GM23248 (cell line): Measurements from ENCODE around the gene EIF4G3. TPM values are rescaled to one million over a fixed set of nuclear protein-coding genes. Genes with fewer than 3 reads are reported as not detected.
A peak's percentile ranks its signal among the peaks of the same experiment; 100 is the strongest.

ENCODE experiments used
- DNase-seq: peaks from one replicate; pipeline ENCODE4 v3.0.0-alpha.2; 2015
- H2AFZ ChIP-seq: fragments of 200-600 bp; sonication (generic); 2 replicates; pipeline ENCODE4 v1.6.1; 2016; ENCODE audit warnings: antibody characterized with exemption
- H3F3A ChIP-seq: fragments of 200-600 bp; sonication (generic); 2 replicates; pipeline ENCODE4 v1.6.1; 2016; ENCODE audit warnings: mild to moderate bottlenecking, antibody characterized with exemption, mixed run types; ENCODE audit not compliant: insufficient read depth
- H3K27ac ChIP-seq: fragments of 200-600 bp; sonication (generic); 2 replicates; pipeline ENCODE4 v1.5.1; 2016; ENCODE audit warnings: mild to moderate bottlenecking
- H3K27me3 ChIP-seq: fragments of 200-600 bp; sonication (generic); replicated peaks from 2 replicates; pipeline ENCODE4 v1.6.1; 2016; ENCODE audit warnings: mild to moderate bottlenecking; ENCODE audit not compliant: insufficient read depth
- H3K36me3 ChIP-seq: fragments of 200-600 bp; sonication (generic); 2 replicates; pipeline ENCODE4 v1.6.1; 2016; ENCODE audit warnings: low read depth, mild to moderate bottlenecking
- H3K4me1 ChIP-seq: fragments of 200-600 bp; sonication (generic); 2 replicates; pipeline ENCODE4 v1.6.1; 2016; ENCODE audit warnings: mild to moderate bottlenecking; ENCODE audit not compliant: insufficient read depth
- H3K4me2 ChIP-seq: fragments of 200-600 bp; sonication (generic); one replicate; pipeline ENCODE4 v1.6.1; 2016; ENCODE audit warnings: mild to moderate bottlenecking; ENCODE audit not compliant: unreplicated experiment
- H3K4me3 ChIP-seq: fragments of 200-600 bp; sonication (generic); 2 replicates; pipeline ENCODE4 v1.5.1; 2016; ENCODE audit warnings: mild to moderate bottlenecking
- H3K79me2 ChIP-seq: fragments of 200-600 bp; sonication (generic); 2 replicates; pipeline ENCODE4 v1.6.1; 2016; ENCODE audit warnings: mild to moderate bottlenecking; ENCODE audit not compliant: insufficient read depth
- H3K9ac ChIP-seq: fragments of 200-600 bp; sonication (generic); 2 replicates; pipeline ENCODE4 v1.6.1; 2016; ENCODE audit warnings: mild to moderate bottlenecking
- H3K9me2 ChIP-seq: fragments of 200-600 bp; sonication (generic); 2 replicates; pipeline ENCODE4 v1.6.1; 2016; ENCODE audit warnings: mixed run types, mild to moderate bottlenecking, moderate library complexity; ENCODE audit not compliant: insufficient read depth
- H3K9me3 ChIP-seq: fragments of 200-600 bp; sonication (generic); one replicate; pipeline ENCODE4 v1.6.1; 2017; ENCODE audit warnings: low read depth
- H4K20me1 ChIP-seq: fragments of 200-600 bp; sonication (generic); 2 replicates; pipeline ENCODE4 v1.6.0; 2016; ENCODE audit not compliant: insufficient read depth
- EZH2 ChIP-seq: fragments of 200-600 bp; sonication (generic); IDR thresholded peaks from 2 replicates; pipeline ENCODE4 v1.6.1; 2018; ENCODE audit warnings: antibody characterized with exemption, mild to moderate bottlenecking; ENCODE audit not compliant: insufficient read depth, poor library complexity, severe bottlenecking
- EZH2phosphoT487 ChIP-seq: fragments of 200-600 bp; sonication (generic); IDR thresholded peaks from 2 replicates; pipeline ENCODE4 v1.6.1; 2018; ENCODE audit warnings: antibody characterized with exemption, moderate library complexity, mild to moderate bottlenecking, low read depth; ENCODE audit not compliant: insufficient read depth
- WGBS, 2 experiments: methylation state at CpG; one replicate each; pipeline ENCODE4 v1.1.6; 2015 to 2017; ENCODE audit warnings: low lambda C conversion rate in 2 of 2, low coverage in 1 of 2; ENCODE audit errors: missing lambda C conversion rate in 2 of 2; 5-methylcytosine and 5-hydroxymethylcytosine counted together
- in situ Hi-C: fragments of 300-500 bp; cut with MboI; formaldehyde crosslinking; loops from 2 replicates; pipeline ENCODE4 v1.15.0; 2020
- polyA plus RNA-seq: library from polyadenylated mRNA; unstranded; fragments of >200 nt; fragmentation: Nextera tagmentation; extraction: Ambion mirVana; gene quantifications from 2 replicates; pipeline ENCODE4 v1.2.1, GENCODE V29; 2016
- total RNA-seq: library from RNA; depleted of rRNA; stranded (reverse); fragments of >200 nt; shearing (Covaris generic); gene quantifications from 2 replicates; pipeline ENCODE4 v1.2.3, GENCODE V29; 2014

The EIF4G3 gene
- total and polyA plus RNA-seq, 2 experiments from 2014 or later, result 24.0 to 43.1 TPM

GRCh38 chr1:20982316-20982715 is 194.4 kb downstream of the EIF4G3 start:
- no peaks in the 10 kb centered on the region for H3K9me3 ChIP-seq
- H3K4me1 ChIP-seq, result peaks cover 20% of the 10 kb centered on the region
- H3F3A ChIP-seq, result peaks cover 24% of the 10 kb centered on the region
- no peak overlapping the region for H2AFZ ChIP-seq
- H3K36me3 ChIP-seq, result 0 out of 2 replicates have a peak, but pooled peaks cover 5% of the 10 kb centered on the region
- H3K27me3 ChIP-seq, result no peaks in the 10 kb centered on the region
- H3K9me2 ChIP-seq, result no peaks in the 10 kb centered on the region
- no peak overlapping the region for H3K4me3 ChIP-seq
- in situ Hi-C loops, result loop anchor here (25.0 kb wide), 1 partner anchor 205 kb away; the partner anchor contains the start of gene EIF4G3
- no peak for TF ChIP-seq EZH2phosphoT487
- no peak for TF ChIP-seq EZH2
- H3K9ac ChIP-seq, result 0 out of 2 replicates have a peak overlapping the region, but pooled peaks have one; percentile 2
- peaks cover 11% of the 10 kb centered on the region; the same call in 1 of the 2 replicates for H4K20me1 ChIP-seq
- peaks cover 79% of the 10 kb centered on the region for H3K79me2 ChIP-seq
- peak; percentile 56 for DNase-seq
- H3K4me2 ChIP-seq, result peak overlapping the region; percentile 27
- peak overlapping the region; percentile 21 for H3K27ac ChIP-seq

GRCh38 chr1:20981915-20982314 is 194.8 kb downstream of the EIF4G3 start:
- TF ChIP-seq EZH2 (no peak), EZH2phosphoT487 (no peak)
- Histone ChIP-seq H3F3A (peaks cover 24% of the 10 kb centered on the region), H3K36me3 (0 out of 2 replicates have a peak, but pooled peaks cover 5% of the 10 kb centered on the region), H3K4me3 (no peak overlapping the region), H3K4me1 (peaks cover 20% of the 10 kb centered on the region), H3K9me2 (no peaks in the 10 kb centered on the region), H2AFZ (no peak overlapping the region), H3K27ac (peak overlapping the region; percentile 21), H3K4me2 (peak overlapping the region; percentile 27), H3K79me2 (peaks cover 75% of the 10 kb centered on the region), H3K9me3 (no peaks in the 10 kb centered on the region), H3K27me3 (no peaks in the 10 kb centered on the region), H3K9ac (0 out of 2 replicates have a peak overlapping the region, but pooled peaks have one; percentile 2), H4K20me1 (peaks cover 11% of the 10 kb centered on the region; the same call in 1 of the 2 replicates)
- peak; percentile 47 for DNase-seq
- in situ Hi-C loops, result loop anchor here (25.0 kb wide), 1 partner anchor 205 kb away; the partner anchor contains the start of gene EIF4G3

- Histone ChIP-seq H3K79me2 (peaks cover 59% of the 10 kb centered on the region), H3K4me1 (peaks cover 23% of the 10 kb centered on the region), H3K9me3 (no peaks in the 10 kb centered on the region), H4K20me1 (peaks cover 11% of the 10 kb centered on the region; the same call in 1 of the 2 replicates), H3F3A (peaks cover 26% of the 10 kb centered on the region), H2AFZ (no peak overlapping the region), H3K27me3 (no peaks in the 10 kb centered on the region), H3K36me3 (0 out of 2 replicates have a peak, but pooled peaks cover 5% of the 10 kb centered on the region), H3K9ac (no peak overlapping the region), H3K27ac (no peak overlapping the region), H3K9me2 (no peaks in the 10 kb centered on the region), H3K4me2 (no peak overlapping the region), H3K4me3 (no peak overlapping the region)
- DNase-seq, result no peak
- TF ChIP-seq EZH2 (no peak), EZH2phosphoT487 (no peak)
- WGBS, 2 experiments, result 100% methylated on average over 2 of the region's 2 CpGs
- in situ Hi-C loops, result loop anchor here (25.0 kb wide), 1 partner anchor 207 kb away; the partner anchor contains the start of gene EIF4G3
Measured at GRCh38 chr1:20980051-20980450, 196.6 kb downstream of the EIF4G3 start.

GRCh38 chr1:20978413-20978812 is 198.3 kb downstream of the EIF4G3 start:
- Histone ChIP-seq H3F3A (peaks cover 40% of the 10 kb centered on the region), H4K20me1 (peaks cover 11% of the 10 kb centered on the region; the same call in 1 of the 2 replicates), H2AFZ (no peak overlapping the region), H3K9ac (no peak overlapping the region), H3K4me1 (peaks cover 39% of the 10 kb centered on the region), H3K4me3 (no peak overlapping the region), H3K27me3 (no peaks in the 10 kb centered on the region), H3K27ac (no peak overlapping the region), H3K9me3 (no peaks in the 10 kb centered on the region), H3K4me2 (no peak overlapping the region), H3K79me2 (peaks cover 49% of the 10 kb centered on the region), H3K9me2 (no peaks in the 10 kb centered on the region), H3K36me3 (0 out of 2 replicates have a peak, but pooled peaks cover 5% of the 10 kb centered on the region)
- TF ChIP-seq EZH2phosphoT487 (no peak), EZH2 (no peak)
- WGBS, 2 experiments, result 86 to 95% methylated on average over 2 of the region's 2 CpGs
- peak; percentile 61 for DNase-seq
- in situ Hi-C loops, result loop anchor here (25.0 kb wide), 1 partner anchor 209 kb away; the partner anchor contains the start of gene EIF4G3

GRCh38 chr1:20975668-20976067 is 201.0 kb downstream of the EIF4G3 start:
- no peak for DNase-seq
- Histone ChIP-seq H3F3A (peaks cover 24% of the 10 kb centered on the region), H3K9ac (no peak overlapping the region), H3K9me3 (no peaks in the 10 kb centered on the region), H2AFZ (no peak overlapping the region), H3K79me2 (peaks cover 32% of the 10 kb centered on the region), H3K27me3 (no peaks in the 10 kb centered on the region), H3K27ac (no peak overlapping the region), H3K4me2 (no peak overlapping the region), H3K9me2 (no peaks in the 10 kb centered on the region), H3K4me3 (no peak overlapping the region), H4K20me1 (no peaks in the 10 kb centered on the region), H3K4me1 (peaks cover 31% of the 10 kb centered on the region), H3K36me3 (peaks cover 19% of the 10 kb centered on the region)
- WGBS, 2 experiments, result 88 to 94% methylated on average over 1 of the region's 1 CpG
- TF ChIP-seq EZH2phosphoT487 (no peak), EZH2 (no peak)
- in situ Hi-C loops, result loop anchor here (25.0 kb wide), 1 partner anchor 212 kb away; the partner anchor contains the start of gene EIF4G3
